GM23338 (cell line): ENCODE measurements around the gene SPEM1. TPM values are rescaled to one million over a fixed set of nuclear protein-coding genes. Genes with fewer than 3 reads are reported as not detected.
"Not testable (repeated sequence)": the region's sequence is repeated elsewhere in the genome, so short reads cannot be mapped to it uniquely, and the experiment has no call there.

ENCODE experiments used
- ATAC-seq: fragments of 200-7000 bp; cut with Tn5 transposase; 3 replicates; pipeline ENCODE4 v1.9.1; 2020
- DNase-seq: peaks from one replicate; pipeline ENCODE4 v3.0.0-alpha.2; 2015; ENCODE audit warnings: low spot score
- H2AFZ ChIP-seq: fragments of 200-600 bp; sonication (generic); 2 replicates; pipeline ENCODE4 v1.8.0; 2016; ENCODE audit warnings: antibody characterized with exemption, mild to moderate bottlenecking, moderate library complexity
- H3F3A ChIP-seq: fragments of 200-600 bp; sonication (generic); replicated peaks from 2 replicates; pipeline ENCODE4 v1.8.0; 2017; ENCODE audit warnings: antibody characterized with exemption, mixed run types, low read depth
- H3K27ac ChIP-seq: fragments of 200-600 bp; sonication (generic); 2 replicates; pipeline ENCODE4 v1.6.1; 2016; ENCODE audit warnings: low read depth
- H3K27me3 ChIP-seq: fragments of 200-600 bp; sonication (generic); 2 replicates; pipeline ENCODE4 v1.8.0; 2016; ENCODE audit warnings: mild to moderate bottlenecking, mixed run types, moderate library complexity; ENCODE audit not compliant: insufficient read depth
- H3K36me3 ChIP-seq: fragments of 200-600 bp; sonication (generic); 2 replicates; pipeline ENCODE4 v1.8.0; 2016; ENCODE audit warnings: mild to moderate bottlenecking; ENCODE audit not compliant: insufficient read depth
- H3K4me1 ChIP-seq: fragments of 200-600 bp; sonication (generic); 2 replicates; pipeline ENCODE4 v1.8.0; 2016; ENCODE audit warnings: mild to moderate bottlenecking, moderate library complexity; ENCODE audit not compliant: insufficient read depth
- H3K4me2 ChIP-seq: fragments of 200-600 bp; sonication (generic); 2 replicates; pipeline ENCODE4 v1.7.1; 2017; ENCODE audit warnings: mixed run types
- H3K4me3 ChIP-seq: fragments of 200-600 bp; sonication (generic); 2 replicates; pipeline ENCODE4 v1.6.1; 2016; ENCODE audit warnings: mixed run types
- H3K79me2 ChIP-seq: fragments of 200-600 bp; sonication (generic); replicated peaks from 2 replicates; pipeline ENCODE4 v1.8.0; 2017; ENCODE audit warnings: mild to moderate bottlenecking; ENCODE audit not compliant: insufficient read depth
- H3K9me2 ChIP-seq: fragments of 200-600 bp; sonication (generic); 2 replicates; pipeline ENCODE4 v1.8.0; 2017; ENCODE audit not compliant: insufficient read depth
- H4K20me1 ChIP-seq: fragments of 200-600 bp; sonication (generic); replicated peaks from 2 replicates; pipeline ENCODE4 v1.8.0; 2017; ENCODE audit warnings: mild to moderate bottlenecking; ENCODE audit not compliant: insufficient read depth
- H3K27ac Mint-ChIP-seq: 2 replicates; pipeline ENCODE4 v1.8.0; 2020; ENCODE audit warnings: inconsistent platforms, mild to moderate bottlenecking, moderate library complexity, mixed read lengths
- H3K27me3 Mint-ChIP-seq: 3 replicates; pipeline ENCODE4 v1.8.0; 2022; ENCODE audit warnings: low read depth, mild to moderate bottlenecking, moderate library complexity, mixed read lengths, inconsistent platforms; ENCODE audit not compliant: insufficient read depth, poor library complexity
- H3K36me3 Mint-ChIP-seq: 3 replicates; pipeline ENCODE4 v1.8.0; 2021; ENCODE audit warnings: low read depth, mild to moderate bottlenecking, inconsistent platforms, moderate library complexity, mixed read lengths
- H3K4me1 Mint-ChIP-seq: 3 replicates; pipeline ENCODE4 v1.8.0; 2020; ENCODE audit warnings: mild to moderate bottlenecking, inconsistent platforms, mixed read lengths
- H3K4me3 Mint-ChIP-seq: 3 replicates; pipeline ENCODE4 v1.8.0; 2021; ENCODE audit warnings: moderate library complexity, mild to moderate bottlenecking, inconsistent platforms, mixed read lengths
- H3K9me3 Mint-ChIP-seq: 3 replicates; pipeline ENCODE4 v1.8.0; 2020; ENCODE audit warnings: moderate library complexity, mild to moderate bottlenecking, inconsistent platforms, mixed read lengths
- polyA plus RNA-seq: library from polyadenylated mRNA; unstranded; fragments of >200 nt; fragmentation: Nextera tagmentation; extraction: Ambion mirVana; gene quantifications from 2 replicates; pipeline ENCODE4 v1.2.1, GENCODE V29; 2016
- total RNA-seq: library from RNA; depleted of rRNA; stranded (reverse); fragments of >200 nt; shearing (Covaris generic); gene quantifications from 2 replicates; pipeline ENCODE4 v1.2.3, GENCODE V29; 2014; rRNA removed

Gene SPEM1
- total and polyA plus RNA-seq, 2 experiments from 2014 or later = not detected

- not testable (repeated sequence) for H3K9me3 Mint-ChIP-seq, ATAC-seq, H4K20me1 ChIP-seq, H3K4me3 Mint-ChIP-seq, H3K27ac ChIP-seq, H3K27me3 Mint-ChIP-seq, H3K4me1 ChIP-seq, H3K4me3 ChIP-seq, DNase-seq, H3K4me2 ChIP-seq, H3K36me3 Mint-ChIP-seq, H3K27me3 ChIP-seq, H2AFZ ChIP-seq, H3K36me3 ChIP-seq, H3F3A ChIP-seq, H3K27ac Mint-ChIP-seq, H3K9me2 ChIP-seq, H3K4me1 Mint-ChIP-seq
- peaks cover 19% of the 10 kb centered on the region; the same call in 1 of the 2 replicates for H3K79me2 ChIP-seq
Observed at GRCh38 chr17:7469843-7470242, 49.7 kb downstream of the SPEM1 start.

- H3K4me1 Mint-ChIP-seq, H2AFZ ChIP-seq, DNase-seq, H3K27me3 Mint-ChIP-seq, H3K9me3 Mint-ChIP-seq, H3K36me3 ChIP-seq, H3K27ac Mint-ChIP-seq, H4K20me1 ChIP-seq, H3K4me1 ChIP-seq, H3K36me3 Mint-ChIP-seq, H3K4me3 ChIP-seq, H3K4me2 ChIP-seq, H3K9me2 ChIP-seq, H3K27ac ChIP-seq, H3K4me3 Mint-ChIP-seq, ATAC-seq, H3F3A ChIP-seq, H3K27me3 ChIP-seq: not testable (repeated sequence)
- H3K79me2 ChIP-seq = peaks cover 25% of the 10 kb centered on the region
Observed at GRCh38 chr17:7470457-7470973, 50.4 kb downstream of the SPEM1 start.

Other genes with a start within 250 kb of the SPEM1 start
Only the 30 nearest of the 39 such genes appear.
- 88.8 and 128 TPM in 2 replicates for gene GABARAP, start 177.9 kb upstream of the SPEM1 start, total RNA-seq
- 497 and 520 TPM in 2 replicates for gene GABARAP, start 177.9 kb upstream of the SPEM1 start, polyA plus RNA-seq
- gene CTDNEP1, start 168.6 kb upstream of the SPEM1 start, total RNA-seq = 93.4 and 109 TPM in 2 replicates
- gene CTDNEP1, start 168.6 kb upstream of the SPEM1 start, polyA plus RNA-seq = 48.1 and 55.2 TPM in 2 replicates
- gene ELP5, start 168.1 kb upstream of the SPEM1 start, total RNA-seq = 23.2 and 41.4 TPM in 2 replicates
- gene ELP5, start 168.1 kb upstream of the SPEM1 start, polyA plus RNA-seq = 38.3 and 40.9 TPM in 2 replicates
- 111 and 117 TPM in 2 replicates for gene CLDN7, start 157.8 kb upstream of the SPEM1 start, total RNA-seq
- 46.1 and 50.7 TPM in 2 replicates for gene CLDN7, start 157.8 kb upstream of the SPEM1 start, polyA plus RNA-seq
- 10.2 and 13.6 TPM in 2 replicates for gene SLC2A4, start 138.6 kb upstream of the SPEM1 start, total RNA-seq
- gene SLC2A4, start 138.6 kb upstream of the SPEM1 start, polyA plus RNA-seq = 6.3 and 6.9 TPM in 2 replicates
- gene YBX2, start 125.7 kb upstream of the SPEM1 start, total RNA-seq = 20.6 and 36.5 TPM in 2 replicates
- gene YBX2, start 125.7 kb upstream of the SPEM1 start, polyA plus RNA-seq = 22.1 and 22.5 TPM in 2 replicates
- 791 and 833 TPM in 2 replicates for gene EIF5A, start 112.7 kb upstream of the SPEM1 start, total RNA-seq
- gene EIF5A, start 112.7 kb upstream of the SPEM1 start, polyA plus RNA-seq = 1,562 and 1,621 TPM in 2 replicates
- gene GPS2, start 105.0 kb upstream of the SPEM1 start, total RNA-seq = 64.8 and 83.4 TPM in 2 replicates
- 117 and 122 TPM in 2 replicates for gene GPS2, start 105.0 kb upstream of the SPEM1 start, polyA plus RNA-seq
- 36.8 and 42.3 TPM in 2 replicates for gene NEURL4, start 91.0 kb upstream of the SPEM1 start, total RNA-seq
- 6.3 and 6.7 TPM in 2 replicates for gene NEURL4, start 91.0 kb upstream of the SPEM1 start, polyA plus RNA-seq
- 30.7 and 35.8 TPM in 2 replicates for gene ACAP1, start 83.8 kb upstream of the SPEM1 start, total RNA-seq
- gene ACAP1, start 83.8 kb upstream of the SPEM1 start, polyA plus RNA-seq = 40.1 and 43.9 TPM in 2 replicates
- gene KCTD11, start 68.2 kb upstream of the SPEM1 start, total RNA-seq = 7.7 and 8.8 TPM in 2 replicates
- gene KCTD11, start 68.2 kb upstream of the SPEM1 start, polyA plus RNA-seq = 2.2 and 2.3 TPM in 2 replicates
- not detected in 2 replicates for gene TMEM95, start 65.2 kb upstream of the SPEM1 start, total RNA-seq
- not detected in 2 replicates for gene TMEM95, start 65.2 kb upstream of the SPEM1 start, polyA plus RNA-seq
- 8.9 and 15.0 TPM in 2 replicates for gene TNK1, start 39.2 kb upstream of the SPEM1 start, total RNA-seq
- gene TNK1, start 39.2 kb upstream of the SPEM1 start, polyA plus RNA-seq = 6.1 TPM in 2 replicates
- 34.3 and 41.7 TPM in 2 replicates for gene PLSCR3, start 25.8 kb upstream of the SPEM1 start, total RNA-seq
- gene PLSCR3, start 25.8 kb upstream of the SPEM1 start, polyA plus RNA-seq = 29.5 and 30.0 TPM in 2 replicates
- 127 and 138 TPM in 2 replicates for gene TMEM256, start 16.2 kb upstream of the SPEM1 start, total RNA-seq
- 197 and 227 TPM in 2 replicates for gene TMEM256, start 16.2 kb upstream of the SPEM1 start, polyA plus RNA-seq
- gene NLGN2, start 12.5 kb upstream of the SPEM1 start, total RNA-seq = 26.8 and 38.7 TPM in 2 replicates
- 14.4 TPM in 2 replicates for gene NLGN2, start 12.5 kb upstream of the SPEM1 start, polyA plus RNA-seq
- not detected in 2 replicates for gene SPEM2, start 5.3 kb downstream of the SPEM1 start, total RNA-seq
- not detected in 2 replicates for gene SPEM2, start 5.3 kb downstream of the SPEM1 start, polyA plus RNA-seq
- not detected in 2 replicates for gene SPEM3, start 8.5 kb downstream of the SPEM1 start, total RNA-seq
- not detected in 2 replicates for gene SPEM3, start 8.5 kb downstream of the SPEM1 start, polyA plus RNA-seq
- gene TMEM102, start 15.1 kb downstream of the SPEM1 start, total RNA-seq = 15.1 and 23.2 TPM in 2 replicates
- gene TMEM102, start 15.1 kb downstream of the SPEM1 start, polyA plus RNA-seq = 6.1 and 6.4 TPM in 2 replicates
- gene FGF11, start 19.2 kb downstream of the SPEM1 start, total RNA-seq = 16.6 TPM in 2 replicates
- gene FGF11, start 19.2 kb downstream of the SPEM1 start, polyA plus RNA-seq = 11.1 and 13.3 TPM in 2 replicates
- 11.2 and 12.0 TPM in 2 replicates for gene CHRNB1, start 24.7 kb downstream of the SPEM1 start, total RNA-seq
- 10.0 and 11.1 TPM in 2 replicates for gene CHRNB1, start 24.7 kb downstream of the SPEM1 start, polyA plus RNA-seq
- 6.9 and 11.2 TPM in 2 replicates for gene ZBTB4, start 59.3 kb downstream of the SPEM1 start, total RNA-seq
- 3.6 and 4.2 TPM in 2 replicates for gene ZBTB4, start 59.3 kb downstream of the SPEM1 start, polyA plus RNA-seq
- not detected in 2 replicates for gene SLC35G6, start 61.1 kb downstream of the SPEM1 start, total RNA-seq
- gene SLC35G6, start 61.1 kb downstream of the SPEM1 start, polyA plus RNA-seq = 0.16 TPM in 1 of 2 replicates, not detected in the other
- gene POLR2A, start 64.0 kb downstream of the SPEM1 start, total RNA-seq = 136 and 151 TPM in 2 replicates
- 56.8 and 58.1 TPM in 2 replicates for gene POLR2A, start 64.0 kb downstream of the SPEM1 start, polyA plus RNA-seq
- 1.6 and 6.0 TPM in 2 replicates for gene TNFSF12, start 128.7 kb downstream of the SPEM1 start, total RNA-seq
- gene TNFSF12, start 128.7 kb downstream of the SPEM1 start, polyA plus RNA-seq = 3.5 and 5.1 TPM in 2 replicates
- 1.5 TPM in 1 of 2 replicates, not detected in the other for gene TNFSF13, start 138.4 kb downstream of the SPEM1 start, total RNA-seq
- gene TNFSF13, start 138.4 kb downstream of the SPEM1 start, polyA plus RNA-seq = 1.9 and 2.2 TPM in 2 replicates
- gene SENP3, start 141.6 kb downstream of the SPEM1 start, total RNA-seq = 125 and 138 TPM in 2 replicates
- 5.5 and 6.5 TPM in 2 replicates for gene SENP3, start 141.6 kb downstream of the SPEM1 start, polyA plus RNA-seq
- gene CD68, start 159.3 kb downstream of the SPEM1 start, total RNA-seq = 0.62 TPM in 1 of 2 replicates, not detected in the other
- not detected in 2 replicates for gene CD68, start 159.3 kb downstream of the SPEM1 start, polyA plus RNA-seq
- 196 and 216 TPM in 2 replicates for gene MPDU1, start 163.5 kb downstream of the SPEM1 start, total RNA-seq
- gene MPDU1, start 163.5 kb downstream of the SPEM1 start, polyA plus RNA-seq = 65.1 and 65.8 TPM in 2 replicates
- gene SOX15, start 169.8 kb downstream of the SPEM1 start, total RNA-seq = 23.6 and 43.0 TPM in 2 replicates
- 29.9 and 37.7 TPM in 2 replicates for gene SOX15, start 169.8 kb downstream of the SPEM1 start, polyA plus RNA-seq